ENCODE measurements around the gene DYNLRB1.

Gene DYNLRB1

DNA sequence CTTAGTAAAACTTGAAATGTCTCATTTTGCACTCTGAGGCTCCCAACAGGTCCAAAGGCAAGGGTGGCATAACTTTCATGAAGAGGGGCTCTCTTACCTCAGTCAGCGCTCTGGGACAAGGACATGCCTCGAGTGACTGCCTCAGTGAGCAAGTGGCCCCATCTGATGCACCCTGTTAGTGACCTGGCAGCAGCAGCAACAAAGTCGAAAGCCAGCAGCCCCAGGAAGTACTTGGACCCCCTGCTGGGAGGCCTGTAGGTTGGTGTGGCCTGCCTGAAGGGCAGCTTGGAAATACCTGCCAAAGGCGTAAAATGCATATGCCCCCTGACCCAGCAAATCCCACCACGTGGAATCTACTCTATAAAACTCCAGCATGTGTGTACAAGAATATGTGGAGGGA lies 55.5 kb downstream of the DYNLRB1 start:
- no peak overlapping the region for H3K27ac ChIP-seq
- no peak overlapping the region for H3K4me3 ChIP-seq

DNA sequence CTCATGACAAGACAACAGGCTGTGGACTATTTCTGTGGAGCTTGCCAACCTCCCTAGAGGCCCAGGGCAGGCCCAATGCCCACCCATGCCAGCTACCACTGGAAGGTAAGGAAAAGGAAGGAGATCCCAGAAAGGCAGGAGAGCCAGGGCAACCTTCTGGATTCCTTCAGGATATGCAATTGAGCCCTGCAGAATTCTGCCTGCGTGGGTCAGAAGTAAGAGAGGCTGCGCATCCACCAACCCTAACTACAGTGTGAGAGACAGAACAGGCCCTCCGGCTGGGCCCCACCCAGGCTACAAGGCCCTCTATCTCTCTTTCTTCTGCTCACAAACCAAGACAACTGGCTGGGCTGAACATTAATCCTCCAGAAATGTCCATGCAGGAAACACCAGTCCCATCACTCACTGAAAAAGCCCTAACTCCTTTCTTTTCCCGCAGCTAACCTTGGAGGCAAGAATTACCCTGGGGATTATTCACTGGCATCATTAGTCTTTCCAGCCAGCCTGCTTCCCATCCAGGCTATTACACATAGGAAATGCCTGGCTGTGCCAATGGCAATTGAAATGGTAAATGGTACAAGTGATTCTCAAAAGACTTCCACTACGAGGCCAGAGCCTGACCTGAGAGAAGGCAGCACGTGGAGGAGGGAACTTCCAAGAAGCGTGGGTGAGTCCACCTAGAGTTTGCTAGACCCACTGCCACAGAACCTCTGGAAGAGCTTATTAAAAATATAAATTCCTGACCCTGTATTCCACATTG lies 57.5 kb downstream of the DYNLRB1 start:
- no peak overlapping the region for H3K27ac ChIP-seq
- H3K4me3 ChIP-seq: no peak overlapping the region

DNA sequence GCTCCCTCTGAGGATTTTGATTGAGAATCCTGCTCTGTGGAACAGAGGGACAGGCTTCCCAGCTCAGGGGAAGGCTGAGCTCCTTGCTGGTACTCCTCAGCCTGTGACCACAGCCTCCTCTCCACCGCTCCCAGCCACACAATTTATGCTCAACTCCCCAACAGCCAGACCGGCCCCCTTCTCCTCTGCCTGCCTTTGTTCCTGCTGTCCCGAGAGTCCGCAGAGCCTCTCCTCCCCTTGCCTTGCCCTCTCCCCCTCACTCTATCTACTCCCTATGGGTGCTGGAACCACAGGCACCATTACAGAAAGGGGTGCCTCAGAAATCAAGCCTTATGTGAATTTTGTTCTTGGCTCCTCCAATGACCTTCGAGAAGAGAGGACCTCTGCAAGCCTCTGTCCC lies 58.2 kb downstream of the DYNLRB1 start:
- H3K4me3 ChIP-seq: no peak overlapping the region

DNA sequence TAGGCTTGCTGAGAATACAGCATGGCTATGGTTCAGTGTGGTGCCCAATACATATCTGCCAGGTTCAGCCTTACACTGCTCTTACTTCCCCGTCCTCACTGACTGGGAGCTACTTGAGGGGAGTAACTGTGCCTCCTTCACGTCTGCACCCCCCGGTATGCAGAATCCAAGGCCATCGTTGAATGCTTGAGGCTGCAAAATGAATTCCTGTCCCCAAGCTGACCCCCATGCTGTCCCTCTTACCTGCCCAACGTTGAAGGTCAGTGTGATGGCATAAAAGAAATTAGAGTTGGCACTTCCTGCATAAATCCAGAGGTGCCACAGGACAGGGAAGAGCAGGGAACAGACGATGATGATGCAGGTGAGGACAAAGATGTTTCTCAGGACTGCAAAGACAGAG lies 58.6 kb downstream of the DYNLRB1 start:
- Histone ChIP-seq H3K27ac (no peak overlapping the region), H3K4me3 (no peak overlapping the region)

More for the DNA sequence above, 58.2 kb downstream of the DYNLRB1 start:
- H3K27ac ChIP-seq: no peak overlapping the region

DNA sequence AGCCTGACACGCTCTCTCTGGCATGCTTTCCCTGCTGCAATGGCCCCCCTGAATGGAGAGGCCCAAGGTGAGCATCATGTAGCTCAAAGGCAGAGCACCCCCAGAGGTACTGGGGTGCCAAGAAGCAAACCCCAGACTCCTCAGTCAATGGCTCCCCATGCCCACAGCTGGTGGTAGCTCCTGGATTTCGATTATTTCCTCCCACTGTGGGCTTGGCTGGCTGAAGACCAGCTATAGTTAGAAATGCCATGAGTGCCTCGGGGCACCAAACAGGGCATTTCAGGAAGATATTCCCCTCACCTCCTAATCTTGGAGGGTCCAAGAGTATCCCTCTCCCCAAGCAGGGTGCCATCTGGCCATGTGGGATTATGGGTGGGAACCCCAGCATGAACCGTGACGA lies 59.0 kb downstream of the DYNLRB1 start:
- H3K27ac ChIP-seq: no peak overlapping the region
- no peak overlapping the region for H3K4me3 ChIP-seq

DNA sequence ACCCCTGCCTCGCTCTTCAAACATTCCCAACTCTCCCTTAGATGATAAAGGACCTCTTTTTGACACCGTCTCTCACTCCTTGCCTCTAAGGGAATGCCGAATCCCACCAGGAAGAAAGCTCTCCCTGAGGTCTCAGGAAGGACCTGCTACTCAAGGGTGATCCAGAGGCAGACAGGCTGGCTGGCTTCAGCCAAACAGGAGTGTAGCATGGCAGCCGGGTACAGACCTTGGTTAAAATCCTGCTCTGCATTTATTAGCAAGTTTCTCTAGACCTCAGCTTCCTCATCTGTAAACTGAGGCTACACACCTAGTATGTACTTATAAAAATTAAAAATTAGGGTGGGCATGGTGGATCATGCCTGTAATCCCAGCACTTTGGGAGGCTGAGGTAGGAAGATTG lies 59.5 kb downstream of the DYNLRB1 start:
- Histone ChIP-seq H3K27ac (no peak overlapping the region), H3K4me3 (no peak overlapping the region)

DNA sequence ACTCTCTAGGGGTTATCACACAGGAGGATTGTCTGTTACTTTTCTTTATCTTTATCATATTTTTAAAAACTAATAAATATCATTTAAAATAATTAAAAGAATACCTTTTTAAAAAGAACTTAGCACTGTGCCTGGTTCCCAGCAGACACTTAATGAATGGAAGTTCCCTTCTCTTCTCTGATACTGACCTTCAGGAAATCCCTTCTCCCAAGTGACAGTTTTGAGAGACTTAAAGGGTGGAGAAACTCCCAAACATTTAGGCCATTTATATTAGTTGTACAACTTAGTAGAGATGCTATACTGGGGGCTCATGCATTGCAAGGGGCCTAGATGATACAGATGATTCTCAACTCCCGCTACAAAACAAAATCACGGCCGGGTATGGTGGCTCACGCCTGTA lies 60.8 kb downstream of the DYNLRB1 start:
- Histone ChIP-seq H3K27ac (no peak overlapping the region), H3K4me3 (no peak overlapping the region)

DNA sequence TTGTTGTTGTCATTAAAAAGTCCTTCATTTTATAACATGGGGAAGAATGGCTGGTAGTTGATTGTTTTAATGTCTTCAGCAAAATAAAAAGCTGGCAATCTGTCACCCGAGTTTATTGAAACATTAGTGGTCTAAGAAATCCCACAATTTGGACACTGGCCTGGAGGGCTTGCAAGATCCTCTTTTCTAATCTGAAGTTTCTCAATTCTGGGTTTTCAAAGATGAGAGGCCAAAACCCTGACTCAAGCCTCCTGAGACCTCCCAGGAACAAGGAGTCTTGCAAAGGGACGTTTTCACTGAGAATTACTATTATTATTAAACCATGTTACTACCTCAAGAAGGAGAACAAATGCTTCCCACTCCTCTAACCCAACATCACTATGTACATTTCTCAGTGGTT lies 61.8 kb downstream of the DYNLRB1 start:
- Histone ChIP-seq H3K4me3 (no peak overlapping the region), H3K27ac (peak overlapping the region in 1 of 21 experiments; percentile 51)

DNA sequence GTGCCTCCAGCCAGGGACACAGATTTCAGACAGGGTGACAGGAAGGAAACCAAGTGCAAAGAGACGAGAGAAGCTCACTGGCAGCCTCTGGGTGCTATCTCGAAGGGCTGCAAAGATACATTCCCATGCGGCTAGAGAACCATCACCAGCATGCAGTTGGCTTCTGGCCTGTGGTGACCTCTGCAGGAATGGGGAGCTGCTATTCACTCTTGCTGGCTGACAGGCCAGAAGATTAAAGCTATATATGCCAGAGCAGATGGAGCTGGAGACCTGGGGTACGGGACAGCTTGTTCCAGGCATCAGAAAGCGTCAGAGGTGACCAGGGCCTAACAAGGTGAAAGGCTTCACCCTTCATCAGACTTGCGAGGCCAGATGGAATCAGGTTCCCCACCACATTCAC lies 62.3 kb downstream of the DYNLRB1 start:
- Histone ChIP-seq H3K27ac (peak overlapping the region in 12 of 21 experiments; percentile 5 to 64 (median 45)), H3K4me3 (no peak overlapping the region)

DNA sequence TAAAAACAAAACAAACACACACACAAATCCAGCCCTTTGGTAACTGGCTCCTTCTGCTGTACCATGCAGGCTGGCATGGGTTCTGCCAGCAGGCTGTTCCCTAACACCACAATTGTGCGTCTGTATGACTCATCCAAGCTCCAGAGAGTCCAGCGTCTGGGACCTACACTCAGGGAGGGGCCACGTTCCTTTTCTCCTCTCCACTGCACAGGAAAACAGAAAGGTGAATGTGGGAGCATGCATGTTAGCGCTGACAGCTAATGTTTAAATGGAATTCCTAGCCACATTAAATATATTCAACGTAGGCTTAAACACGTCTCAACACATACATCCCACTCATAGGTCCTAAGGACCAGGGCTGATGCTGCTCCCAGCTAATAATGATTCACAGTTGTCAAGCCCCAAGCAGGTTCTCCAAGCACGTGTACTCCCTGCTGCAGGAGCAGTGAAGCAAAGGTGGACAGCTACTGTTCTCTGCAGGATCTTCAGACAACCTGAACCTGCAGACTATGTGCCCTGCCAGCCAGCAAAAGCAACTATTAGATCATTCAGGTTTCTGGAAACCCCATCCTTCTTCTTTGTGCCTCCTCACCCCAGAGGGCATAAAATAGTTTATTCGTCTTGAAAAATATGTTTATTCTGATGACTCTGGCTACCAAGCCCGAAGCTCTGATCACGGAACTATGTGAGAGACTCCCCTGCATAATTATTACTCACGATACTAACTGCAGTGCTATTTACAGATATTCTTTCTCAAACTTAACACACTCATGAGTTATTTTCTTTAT lies 63.2 kb downstream of the DYNLRB1 start:
- no peak overlapping the region for H3K4me3 ChIP-seq
- peak overlapping the region in 13 of 21 experiments; percentile 5 to 68 (median 54) for H3K27ac ChIP-seq

DNA sequence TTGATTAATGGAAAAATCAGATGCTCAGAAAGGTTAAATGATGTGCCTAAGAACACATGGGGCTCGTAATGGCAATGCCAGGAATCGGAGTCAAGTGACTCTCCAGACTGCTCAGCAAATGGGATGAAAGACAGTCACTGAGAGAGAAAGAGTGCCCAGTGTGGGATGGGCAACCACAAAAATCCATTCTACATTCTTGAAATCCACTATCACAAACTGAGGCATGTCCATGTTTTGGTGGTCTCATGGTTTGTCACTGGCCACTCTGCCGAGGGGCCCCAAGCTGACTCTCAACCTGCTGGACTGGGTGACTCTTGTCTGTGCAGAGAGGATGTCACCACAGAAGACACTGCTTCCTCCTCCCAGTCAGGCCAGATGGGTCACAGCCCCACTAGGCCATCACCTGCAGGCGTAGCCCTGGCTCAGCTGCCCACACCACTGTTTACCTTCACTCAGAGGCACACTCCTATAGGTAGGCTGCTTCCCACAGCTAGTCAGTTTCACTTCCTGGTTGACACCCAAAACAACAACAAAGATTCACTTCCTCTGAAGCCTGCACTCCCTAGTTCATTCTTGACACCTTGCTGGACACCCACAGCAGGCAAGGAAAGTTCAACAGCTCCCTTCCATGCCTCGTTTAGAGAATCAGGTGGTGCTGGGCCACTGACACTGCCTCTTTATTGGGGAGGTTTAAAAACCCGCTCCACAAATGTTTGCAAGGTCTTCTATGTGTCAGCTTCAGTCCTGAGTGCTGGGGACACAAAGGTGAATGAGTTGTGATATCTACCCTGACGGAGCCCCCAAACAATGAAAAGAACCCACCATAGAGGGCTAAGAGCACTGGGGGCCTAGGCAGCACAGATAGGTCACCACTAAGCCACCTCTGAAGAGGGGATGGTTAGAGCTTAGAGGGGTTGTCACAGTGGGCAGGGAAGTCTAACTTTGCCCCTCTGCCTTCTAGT lies 64.0 kb downstream of the DYNLRB1 start:
- Histone ChIP-seq H3K27ac (peak overlapping the region in 16 of 21 experiments; percentile 6 to 68 (median 52)), H3K4me3 (no peak overlapping the region)

DNA sequence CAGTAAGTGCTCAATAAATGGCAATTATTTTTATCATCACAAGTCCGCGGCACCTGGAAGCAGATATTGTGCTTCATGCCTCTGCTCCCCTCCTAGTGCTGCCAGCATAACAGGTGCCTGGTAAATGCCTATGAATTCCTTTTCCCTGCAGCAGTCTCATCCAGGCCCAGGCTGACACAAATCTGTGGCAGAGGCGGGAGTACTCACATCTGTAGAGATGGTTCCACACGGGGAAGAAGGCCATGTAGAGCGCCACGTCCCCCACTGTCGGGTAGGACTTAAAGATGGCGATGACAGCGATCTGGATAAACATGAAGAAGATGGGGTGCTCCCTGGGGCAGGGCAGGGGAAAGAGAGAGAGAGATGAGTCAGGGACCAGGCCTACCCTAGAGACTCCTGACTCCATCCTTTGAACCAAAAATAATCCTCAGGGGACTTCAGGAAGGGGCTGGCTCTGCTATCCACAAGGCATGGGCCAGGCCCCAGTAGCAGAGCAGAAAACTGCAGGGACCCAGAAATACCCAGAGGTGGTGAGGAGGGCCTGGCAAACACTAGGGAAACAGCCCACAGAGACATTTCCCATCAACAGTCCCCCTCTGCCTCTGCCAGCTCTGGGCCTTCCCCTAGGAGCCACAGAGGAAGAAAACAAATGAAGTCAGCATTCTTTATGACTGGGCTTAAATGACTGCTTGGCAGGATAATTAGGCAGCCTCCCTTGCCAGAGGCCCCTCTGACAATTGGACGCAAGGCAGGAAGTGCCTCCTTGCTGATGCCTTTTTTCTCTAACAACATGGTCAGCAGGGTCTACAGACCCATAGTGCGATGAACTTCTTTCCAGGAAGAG lies 65.3 kb downstream of the DYNLRB1 start:
- H3K4me3 ChIP-seq: no peak overlapping the region
- peak overlapping the region in 19 of 21 experiments; percentile 9 to 76 (median 51) for H3K27ac ChIP-seq

DNA sequence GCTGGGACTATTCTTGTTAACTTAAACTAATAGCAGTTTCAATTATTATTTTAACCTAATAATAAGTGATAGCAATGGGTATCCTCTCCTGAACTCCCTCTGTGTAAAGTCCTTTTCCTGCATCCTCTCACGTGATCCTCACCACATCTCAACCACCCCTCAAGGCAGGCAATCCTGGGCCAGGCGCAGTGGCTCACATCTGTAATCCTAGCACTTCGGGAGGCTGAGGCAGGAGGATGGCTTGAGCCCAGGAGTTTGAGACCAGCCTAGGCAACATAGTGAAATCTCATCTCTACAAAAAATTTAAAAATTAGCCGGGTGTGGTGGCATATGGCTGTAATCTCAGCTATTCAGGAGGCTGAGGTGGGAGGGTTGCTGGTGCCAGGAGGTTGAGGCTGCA lies 66.0 kb downstream of the DYNLRB1 start:
- H3K27ac ChIP-seq: peak overlapping the region in 16 of 21 experiments; percentile 9 to 76 (median 54)
- H3K4me3 ChIP-seq: no peak overlapping the region

DNA sequence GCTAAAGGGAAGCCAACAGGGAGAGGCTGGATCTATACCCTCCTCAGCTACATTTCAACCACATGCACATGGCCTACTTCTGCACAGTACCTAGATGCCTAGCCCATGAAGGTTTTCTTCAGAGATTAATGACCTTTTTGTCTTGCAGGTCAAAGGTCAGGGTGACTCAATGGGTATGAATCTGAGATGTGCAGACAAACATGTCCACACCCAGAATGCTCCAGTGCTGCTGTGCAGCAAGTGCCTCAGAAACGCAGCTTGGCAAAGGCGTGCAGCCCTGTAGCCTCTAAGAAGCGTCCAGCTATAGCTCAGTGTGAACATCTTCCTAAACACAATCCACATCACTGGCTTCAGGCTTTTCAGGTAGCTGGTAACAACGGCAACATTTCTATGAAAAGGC lies 66.7 kb downstream of the DYNLRB1 start:
- Histone ChIP-seq H3K27ac (peak overlapping the region in 4 of 21 experiments; percentile 47 to 76 (median 68)), H3K4me3 (no peak overlapping the region)

DNA sequence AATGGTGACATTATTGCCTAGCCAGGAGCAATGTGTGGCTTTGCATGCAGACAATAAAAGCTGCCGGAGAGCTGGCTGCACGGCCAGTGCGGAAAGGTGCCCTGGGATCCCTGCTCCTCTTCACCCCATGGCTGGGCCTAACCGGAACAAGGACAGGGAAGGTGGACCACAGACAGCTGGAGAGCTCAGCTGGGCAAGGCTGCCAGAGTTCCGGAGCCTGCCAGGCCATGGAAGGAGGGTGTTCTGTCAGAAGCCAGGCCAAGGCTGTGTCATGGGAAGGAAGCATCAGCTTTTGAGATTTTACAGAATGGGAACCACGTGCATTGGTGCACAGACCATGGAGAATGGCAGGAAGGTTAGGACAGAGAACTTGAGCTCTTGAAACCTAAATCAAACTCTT lies 67.3 kb downstream of the DYNLRB1 start:
- H3K4me3 ChIP-seq: no peak overlapping the region
- no peak overlapping the region for H3K27ac ChIP-seq

DNA sequence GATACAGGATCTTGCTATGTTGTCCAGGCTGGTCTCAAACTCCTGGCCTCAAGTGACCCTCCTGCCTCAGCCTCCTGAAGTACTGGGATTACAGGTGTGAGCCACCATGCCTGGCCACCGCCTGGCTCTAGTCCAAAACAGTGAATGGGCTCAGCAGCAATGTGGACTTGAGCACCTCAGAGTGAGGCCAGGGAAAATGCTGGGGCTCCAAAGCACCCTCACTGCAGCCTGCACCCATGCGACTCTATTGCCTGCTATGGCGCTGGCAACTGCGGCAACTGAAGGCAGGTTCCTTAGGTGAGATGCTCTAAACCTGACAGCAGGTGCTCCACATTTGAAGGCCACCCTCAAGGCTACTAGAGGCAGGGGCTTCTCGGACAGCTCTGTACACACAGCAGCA lies 68.8 kb downstream of the DYNLRB1 start:
- H3K27ac ChIP-seq: no peak overlapping the region
- H3K4me3 ChIP-seq: no peak overlapping the region

DNA sequence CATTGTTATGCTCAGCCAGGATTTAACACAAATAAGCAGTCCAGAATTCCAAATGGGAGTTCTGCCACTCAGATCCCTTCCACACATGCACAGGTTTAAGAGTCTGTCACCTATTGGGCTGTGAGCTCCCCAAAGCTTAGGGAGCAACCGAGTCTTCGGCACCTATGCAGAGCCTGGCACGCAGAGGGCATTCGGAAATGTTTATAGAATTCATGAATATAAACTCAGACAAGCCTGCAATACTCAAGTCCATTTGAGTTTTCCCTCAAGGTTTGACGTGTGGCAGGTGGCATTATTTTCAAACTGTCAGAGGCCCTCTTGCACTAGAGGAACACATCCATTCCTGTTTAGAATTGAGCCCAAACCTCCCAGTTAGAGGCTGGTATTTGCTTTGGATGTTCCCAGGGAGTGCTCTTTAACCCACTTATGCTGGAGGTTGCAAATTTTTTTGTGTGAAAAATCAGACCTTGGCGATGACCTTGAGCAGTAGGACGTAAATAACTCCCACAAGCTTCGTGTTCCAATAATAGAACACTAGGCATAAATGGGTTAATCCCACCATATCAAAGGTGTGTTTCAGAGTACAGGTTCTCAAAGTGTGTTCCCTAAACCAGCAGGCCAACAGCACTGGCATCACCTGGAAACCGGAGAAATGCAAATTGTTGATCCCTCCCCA lies 70.4 kb downstream of the DYNLRB1 start:
- H3K4me3 ChIP-seq: no peak overlapping the region
- no peak overlapping the region for H3K27ac ChIP-seq
